A549 treated with ZK216348 at 1 μM for 4 hours (cell line): Measurements from ENCODE around the gene LCE6A. TPM values are rescaled to one million over a fixed set of nuclear protein-coding genes. Genes with fewer than 3 reads are reported as not detected.

Source experiments
- total RNA-seq: library from RNA; stranded (reverse); fragments of 200-300 nt; extraction: Qiagen RNA extraction; gene quantifications from 5 replicates; pipeline ENCODE4 v1.2.3, GENCODE V29; 2022; ENCODE audit warnings: low read depth

LCE6A gene, protein sequence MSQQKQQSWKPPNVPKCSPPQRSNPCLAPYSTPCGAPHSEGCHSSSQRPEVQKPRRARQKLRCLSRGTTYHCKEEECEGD
- total RNA-seq: not detected in 5 replicates

DNA sequence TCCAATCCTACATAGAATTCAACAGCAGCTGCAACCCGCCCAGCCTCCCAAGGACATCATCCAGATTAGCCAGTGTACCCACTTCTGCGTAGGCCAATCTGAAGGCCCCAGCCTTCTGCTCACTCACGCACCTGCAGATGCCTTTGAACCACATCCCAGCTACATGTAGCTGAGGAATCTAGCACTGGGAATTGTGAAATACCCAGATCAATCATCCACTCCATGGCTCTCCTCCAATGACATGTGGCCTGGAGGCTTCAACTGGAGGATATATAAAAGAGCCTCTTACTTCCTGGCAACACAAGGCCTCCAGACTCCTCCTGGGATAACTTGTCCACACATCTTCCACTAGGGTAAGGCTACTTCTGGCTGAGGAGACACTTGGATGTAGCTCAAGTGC is at the start of gene LCE6A:
TSS of gene LCE6A (plus strand) at position 301 of the 400 bp plus-strand sequence. CDS start 665 bp downstream, outside the sequence.

GRCh38 chr1:152796421-152796820 is 46.2 kb upstream of the LCE6A start, which contains the start of gene LCE1D:
LCE1D (plus strand) TSS chr1:152796721; CDS start chr1:152797795, 1,074 bp downstream.

GRCh38 chr1:152806576-152806975 is 36.1 kb upstream of the LCE6A start, which contains the start of gene LCE1C:
LCE1C (minus strand) TSS chr1:152806651; CDS start chr1:152805478, 1,173 bp downstream.

GRCh38 chr1:152811671-152812070 is 31.0 kb upstream of the LCE6A start, which contains the start of gene LCE1B:
LCE1B (plus strand) TSS chr1:152811971; CDS start chr1:152812447, 476 bp downstream.

DNA sequence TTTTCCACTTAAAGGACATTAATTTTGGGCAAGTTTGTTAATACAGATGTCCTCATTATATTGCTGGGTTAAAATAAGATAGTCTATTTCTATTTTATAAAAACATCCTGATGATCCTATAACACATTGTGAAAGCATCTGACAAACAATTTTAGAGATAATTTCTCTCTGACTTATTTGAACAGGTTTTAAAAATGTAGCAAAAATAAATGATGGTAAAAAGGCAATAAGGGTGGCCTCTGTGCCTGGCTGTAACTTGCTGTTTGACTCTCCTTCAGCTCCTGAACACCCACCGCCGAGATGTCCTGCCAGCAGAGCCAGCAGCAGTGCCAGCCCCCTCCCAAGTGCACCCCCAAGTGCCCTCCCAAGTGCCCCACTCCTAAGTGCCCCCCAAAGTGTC is 15.5 kb upstream of the LCE6A start, which contains the start of gene LCE1A:
TSS of gene LCE1A (plus strand) at position 301 of the 400 bp plus-strand sequence. CDS start at position 301, 0 bp downstream.

DNA sequence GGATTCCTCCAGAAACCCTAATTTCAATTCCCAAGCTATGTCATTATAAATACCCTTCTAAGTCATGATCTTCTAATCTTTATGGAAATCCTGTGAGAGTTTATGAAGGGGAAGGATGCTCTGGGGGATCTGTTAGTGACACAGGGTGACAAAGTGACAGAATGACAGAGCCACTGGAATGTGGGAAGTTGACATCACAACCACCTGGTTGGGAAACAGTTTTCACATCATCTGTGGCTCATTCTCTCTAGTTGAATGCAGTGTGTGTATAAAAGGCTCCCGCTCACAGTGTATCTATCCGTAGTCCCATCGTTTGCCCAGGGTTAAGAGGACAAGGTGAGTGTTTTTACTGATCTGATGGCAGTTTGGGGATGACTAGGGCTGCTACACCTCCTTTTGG is 17.0 kb downstream of the LCE6A start, which contains the start of gene LCE7A:
TSS of gene LCE7A (plus strand) at position 301 of the 400 bp plus-strand sequence. CDS start 702 bp downstream, outside the sequence.

DNA sequence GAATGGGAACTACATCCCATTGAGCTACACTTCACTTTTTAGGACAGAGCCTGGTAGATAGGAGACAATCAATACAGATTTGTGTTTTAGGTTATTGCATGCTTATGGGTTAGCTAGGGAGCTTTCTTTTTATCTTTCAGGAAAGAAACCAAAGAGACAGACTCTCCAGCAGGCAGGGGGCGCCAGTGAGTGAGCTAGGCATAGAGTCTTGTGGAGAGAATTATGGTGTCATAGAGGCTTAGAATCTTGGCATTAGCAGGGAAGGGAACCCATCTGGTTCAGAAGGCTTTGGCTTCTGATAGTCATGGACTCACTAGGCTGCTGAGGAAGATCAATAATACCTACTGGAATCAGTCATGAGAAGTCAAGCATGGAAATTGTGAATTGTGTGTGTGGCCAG is 35.4 kb downstream of the LCE6A start, which contains the start of gene SMCP:
TSS of gene SMCP (plus strand) at position 281 of the 400 bp plus-strand sequence. CDS start 6,101 bp downstream, outside the sequence.

Other genes starting within 250 kb of the LCE6A start
- not detected in 5 replicates for gene LCE3C, start 242.6 kb upstream of the LCE6A start, total RNA-seq
- gene LCE3B, start 229.0 kb upstream of the LCE6A start, total RNA-seq: not detected in 5 replicates
- gene LCE3A, start 219.8 kb upstream of the LCE6A start, total RNA-seq: not detected in 5 replicates
- gene LCE2D, start 179.5 kb upstream of the LCE6A start, total RNA-seq: not detected in 5 replicates
- not detected in 5 replicates for gene LCE2C, start 167.6 kb upstream of the LCE6A start, total RNA-seq
- gene LCE2B, start 156.7 kb upstream of the LCE6A start, total RNA-seq: not detected in 5 replicates
- not detected in 5 replicates for gene LCE2A, start 144.5 kb upstream of the LCE6A start, total RNA-seq
- gene LCE4A, start 134.7 kb upstream of the LCE6A start, total RNA-seq: not detected in 5 replicates
- gene KPRP, start 84.8 kb upstream of the LCE6A start, total RNA-seq: not detected in 5 replicates
- not detected in 5 replicates for gene LCE1F, start 67.7 kb upstream of the LCE6A start, total RNA-seq
- not detected in 5 replicates for gene LCE1E, start 56.6 kb upstream of the LCE6A start, total RNA-seq
- not detected in 5 replicates for gene LCE1D, start 46.1 kb upstream of the LCE6A start, total RNA-seq
- gene LCE1C, start 36.2 kb upstream of the LCE6A start, total RNA-seq: not detected in 5 replicates
- not detected in 5 replicates for gene LCE1B, start 30.9 kb upstream of the LCE6A start, total RNA-seq
- gene LCE1A, start 15.4 kb upstream of the LCE6A start, total RNA-seq: not detected in 5 replicates
- gene LCE7A, start 17.1 kb downstream of the LCE6A start, total RNA-seq: not detected in 5 replicates
- gene SMCP, start 35.5 kb downstream of the LCE6A start, total RNA-seq: not detected in 5 replicates
- gene IVL, start 65.7 kb downstream of the LCE6A start, total RNA-seq: 0.15 TPM in 1 of 5 replicates, not detected in the others
- gene SPRR5, start 104.3 kb downstream of the LCE6A start, total RNA-seq: not detected in 5 replicates
- gene SPRR4, start 127.8 kb downstream of the LCE6A start, total RNA-seq: not detected in 5 replicates
- gene SPRR1A, start 141.2 kb downstream of the LCE6A start, total RNA-seq: not detected in 5 replicates
- gene SPRR3, start 158.9 kb downstream of the LCE6A start, total RNA-seq: not detected in 5 replicates
- not detected in 5 replicates for gene SPRR1B, start 188.3 kb downstream of the LCE6A start, total RNA-seq
- gene SPRR2D, start 198.3 kb downstream of the LCE6A start, total RNA-seq: not detected in 5 replicates
- gene SPRR2A, start 214.7 kb downstream of the LCE6A start, total RNA-seq: not detected in 5 replicates
- gene SPRR2B, start 228.8 kb downstream of the LCE6A start, total RNA-seq: not detected in 5 replicates